ENCODE results near the gene ZNF584.
"Not testable (repeated sequence)": the region's sequence is repeated elsewhere in the genome, so short reads cannot be mapped to it uniquely, and the experiment has no call there.

DNA sequence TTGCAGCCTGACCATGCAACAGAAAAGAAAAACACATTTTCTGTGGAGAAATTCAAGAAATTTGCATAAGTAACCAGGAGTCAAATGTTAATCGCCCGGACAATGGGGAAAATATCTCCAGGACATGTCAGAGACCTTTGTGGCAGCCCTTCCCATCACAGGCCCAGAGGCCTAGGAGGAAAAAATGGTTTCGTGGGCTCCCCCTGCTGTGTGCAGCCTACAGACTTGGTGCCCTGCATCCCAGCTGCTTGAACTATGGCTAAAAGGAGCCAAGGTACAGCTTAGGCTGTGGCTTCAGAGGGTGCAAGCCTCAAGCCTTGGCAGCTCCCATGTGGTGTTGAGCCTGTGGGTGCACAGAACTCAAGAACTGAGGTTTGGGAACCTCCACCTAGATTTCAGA, 40.4 kb downstream of the ZNF584 start:
- TF ChIP-seq, protein P1, sequence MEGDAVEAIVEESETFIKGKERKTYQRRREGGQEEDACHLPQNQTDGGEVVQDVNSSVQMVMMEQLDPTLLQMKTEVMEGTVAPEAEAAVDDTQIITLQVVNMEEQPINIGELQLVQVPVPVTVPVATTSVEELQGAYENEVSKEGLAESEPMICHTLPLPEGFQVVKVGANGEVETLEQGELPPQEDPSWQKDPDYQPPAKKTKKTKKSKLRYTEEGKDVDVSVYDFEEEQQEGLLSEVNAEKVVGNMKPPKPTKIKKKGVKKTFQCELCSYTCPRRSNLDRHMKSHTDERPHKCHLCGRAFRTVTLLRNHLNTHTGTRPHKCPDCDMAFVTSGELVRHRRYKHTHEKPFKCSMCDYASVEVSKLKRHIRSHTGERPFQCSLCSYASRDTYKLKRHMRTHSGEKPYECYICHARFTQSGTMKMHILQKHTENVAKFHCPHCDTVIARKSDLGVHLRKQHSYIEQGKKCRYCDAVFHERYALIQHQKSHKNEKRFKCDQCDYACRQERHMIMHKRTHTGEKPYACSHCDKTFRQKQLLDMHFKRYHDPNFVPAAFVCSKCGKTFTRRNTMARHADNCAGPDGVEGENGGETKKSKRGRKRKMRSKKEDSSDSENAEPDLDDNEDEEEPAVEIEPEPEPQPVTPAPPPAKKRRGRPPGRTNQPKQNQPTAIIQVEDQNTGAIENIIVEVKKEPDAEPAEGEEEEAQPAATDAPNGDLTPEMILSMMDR (conservative IDR thresholded peaks at IDR 0.05; ENCODE audit: low read length), result not testable (repeated sequence)
- TF ChIP-seq EZH2phosphoT487 (IDR thresholded peaks at IDR 0.05; ENCODE audit: borderline replicate concordance, low read depth, low read length), result not testable (repeated sequence)

Measured in OCI-LY7 (cell line).